ENCODE results near the gene C19orf85.
"Not testable (repeated sequence)": the region's sequence is repeated elsewhere in the genome, so short reads cannot be mapped to it uniquely, and the experiment has no call there.

The C19orf85 gene

DNA sequence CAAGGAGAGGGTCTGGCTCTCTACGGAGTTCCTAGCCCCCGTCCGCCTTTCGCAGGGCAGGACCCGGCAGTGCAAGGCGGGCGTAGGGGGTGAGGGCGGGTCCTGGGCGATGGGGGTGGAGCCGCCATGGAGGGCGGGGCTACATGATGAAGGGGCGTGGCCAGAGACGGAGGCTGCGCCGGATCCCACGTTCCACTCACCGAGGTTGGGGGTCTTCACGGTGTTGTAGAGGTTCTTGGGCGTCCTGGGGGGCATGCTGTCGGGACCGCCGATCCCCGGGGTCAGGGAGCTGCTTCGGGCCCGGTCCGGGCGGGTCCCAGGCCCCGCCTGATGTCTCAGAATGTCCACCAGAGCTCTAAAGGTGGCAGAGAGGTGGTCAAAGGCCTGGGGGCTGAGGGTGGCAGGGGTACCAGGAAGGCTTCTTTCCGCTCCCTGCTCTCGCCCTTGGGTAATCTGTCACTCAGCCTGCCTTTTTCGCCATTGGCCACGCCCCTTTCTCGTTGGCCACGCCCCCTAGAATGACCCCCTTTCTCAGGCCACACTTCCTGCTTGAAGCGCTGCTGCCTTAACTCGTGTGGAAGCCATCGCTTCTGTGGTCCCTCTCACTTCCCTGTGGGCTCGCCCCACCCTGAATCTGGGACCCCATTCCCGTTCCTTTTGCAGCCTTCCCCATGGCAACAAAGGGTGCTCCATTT lies 24.0 kb downstream of the C19orf85 start:
- no peak for FAIRE-seq

DNA sequence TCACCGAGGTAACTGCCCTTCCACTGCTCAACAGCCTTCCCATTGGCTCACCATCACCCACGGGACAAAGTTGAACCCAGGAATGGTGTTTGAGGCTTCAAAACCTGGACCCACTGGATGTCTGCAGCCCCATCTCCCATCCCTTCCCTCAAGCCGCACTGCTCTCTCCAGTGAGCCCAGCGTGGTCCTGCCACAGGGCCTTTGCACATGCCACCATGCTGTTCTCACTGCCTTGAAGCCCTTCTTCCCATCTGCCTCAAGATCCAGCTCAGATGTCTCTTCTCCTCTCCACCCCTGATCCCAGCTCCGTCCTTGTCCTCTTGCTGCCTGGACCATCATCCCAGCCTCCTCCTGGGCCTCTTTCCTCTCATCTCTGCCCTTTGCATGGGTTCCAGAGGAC lies 25.5 kb downstream of the C19orf85 start:
- FAIRE-seq: no peak

DNA sequence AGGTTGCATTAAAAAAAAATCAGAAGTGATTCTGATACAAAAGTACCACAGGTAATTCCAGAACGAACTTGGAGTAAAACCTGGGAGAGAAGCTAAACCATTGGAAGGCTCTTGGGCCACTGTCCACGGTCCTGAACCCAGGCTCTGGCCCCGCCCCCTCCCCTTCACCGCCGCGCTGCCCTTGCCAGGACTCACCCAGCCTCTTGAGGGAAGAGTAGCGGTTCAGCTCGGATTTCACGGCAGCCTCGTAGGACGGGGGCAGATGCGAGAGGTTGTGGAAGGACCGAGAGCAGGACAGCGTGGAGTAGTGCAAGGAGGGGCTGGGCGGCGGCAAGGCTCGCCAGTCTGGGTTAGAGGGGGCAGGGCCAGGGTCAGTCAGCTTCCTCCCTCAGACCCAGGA lies 27.1 kb downstream of the C19orf85 start:
- no peak for FAIRE-seq

DNA sequence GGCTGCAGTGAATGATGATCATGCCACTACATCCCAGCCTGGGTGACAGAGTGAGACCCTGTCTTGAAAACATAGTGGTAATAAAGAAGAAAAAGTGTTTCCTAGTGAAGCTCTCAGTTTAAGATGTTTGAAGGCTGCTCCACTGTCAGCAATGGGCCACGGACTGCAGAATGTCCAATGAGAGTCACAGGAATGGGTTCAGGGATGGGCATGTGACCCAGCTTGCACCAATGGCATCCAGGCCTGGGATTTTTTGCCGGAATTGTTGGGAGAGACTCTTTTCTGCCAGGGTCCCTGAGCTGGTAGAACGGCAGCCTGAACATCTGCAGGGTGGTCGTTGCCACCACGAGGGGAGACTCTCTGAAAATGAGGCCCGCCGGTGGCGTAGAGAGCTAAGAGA lies 27.7 kb downstream of the C19orf85 start:
- no peak for FAIRE-seq

DNA sequence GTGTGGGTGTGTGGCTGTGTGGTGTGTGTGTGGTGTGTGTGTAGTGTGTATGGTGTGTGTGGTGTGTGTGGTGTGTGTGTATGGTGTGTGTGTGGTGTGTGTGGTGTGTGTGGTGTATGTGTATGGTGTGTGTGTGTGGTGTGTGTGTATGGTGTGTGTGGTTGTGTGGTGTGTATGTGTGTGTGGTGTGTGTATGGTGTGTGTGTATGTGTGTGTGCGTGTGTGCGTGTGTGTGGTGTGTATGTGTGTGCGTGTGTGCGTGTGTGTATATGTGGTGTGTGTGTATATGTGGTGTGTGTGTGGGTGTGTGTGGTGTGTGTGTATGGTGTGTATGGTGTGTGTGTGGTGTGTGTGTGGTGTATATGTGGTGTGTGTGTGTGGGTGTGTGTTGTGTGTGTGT lies 29.5 kb downstream of the C19orf85 start:
- no peak for FAIRE-seq

DNA sequence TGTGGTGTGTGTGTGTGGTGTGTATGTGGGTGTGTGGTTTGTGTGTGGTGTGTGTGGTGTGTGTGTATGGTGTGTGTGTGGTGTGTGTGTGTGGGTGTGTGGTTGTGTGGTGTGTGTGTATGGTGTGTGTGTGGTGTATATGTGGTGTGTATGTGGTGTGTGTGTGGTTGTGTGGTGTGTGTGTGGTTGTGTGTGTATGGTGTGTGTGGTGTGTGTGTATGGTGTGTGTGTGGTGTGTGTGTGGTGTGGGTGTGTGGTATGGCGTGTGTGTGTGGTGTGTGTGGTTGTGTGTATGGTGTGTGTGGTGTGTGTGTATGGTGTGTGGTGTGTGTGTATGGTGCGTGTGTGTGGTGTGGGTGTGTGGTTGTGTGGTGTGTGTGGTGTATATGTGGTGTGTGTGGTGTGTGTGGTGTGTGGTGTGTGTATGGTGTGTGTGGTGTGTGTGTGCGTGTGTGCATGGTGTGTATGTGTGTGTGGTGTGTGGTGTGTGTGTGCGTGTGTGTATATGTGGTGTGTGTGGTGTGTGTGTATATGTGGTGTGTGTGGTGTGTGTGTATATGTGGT lies 30.1 kb downstream of the C19orf85 start:
- no peak for FAIRE-seq

DNA sequence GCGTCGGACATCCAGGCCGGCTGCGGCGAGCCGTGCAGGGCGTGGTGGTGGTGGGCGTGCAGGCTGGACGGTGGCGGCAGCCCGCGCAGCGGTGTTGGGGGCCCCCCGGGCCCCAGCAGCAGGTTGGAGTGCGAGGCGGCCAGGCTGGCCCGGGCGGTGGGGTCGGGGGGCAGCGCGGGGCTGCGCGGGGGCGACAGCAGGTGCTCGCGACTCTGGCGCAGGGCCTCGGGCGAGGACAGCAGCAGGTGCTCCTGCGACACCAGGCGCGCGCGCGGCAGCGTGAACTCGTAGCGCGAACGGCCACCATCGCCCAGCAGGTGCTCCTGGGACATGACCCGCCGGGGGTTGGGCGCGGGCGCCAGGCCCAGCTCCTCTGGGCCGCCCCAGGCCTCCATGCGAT lies 31.3 kb downstream of the C19orf85 start:
- FAIRE-seq: no peak

DNA sequence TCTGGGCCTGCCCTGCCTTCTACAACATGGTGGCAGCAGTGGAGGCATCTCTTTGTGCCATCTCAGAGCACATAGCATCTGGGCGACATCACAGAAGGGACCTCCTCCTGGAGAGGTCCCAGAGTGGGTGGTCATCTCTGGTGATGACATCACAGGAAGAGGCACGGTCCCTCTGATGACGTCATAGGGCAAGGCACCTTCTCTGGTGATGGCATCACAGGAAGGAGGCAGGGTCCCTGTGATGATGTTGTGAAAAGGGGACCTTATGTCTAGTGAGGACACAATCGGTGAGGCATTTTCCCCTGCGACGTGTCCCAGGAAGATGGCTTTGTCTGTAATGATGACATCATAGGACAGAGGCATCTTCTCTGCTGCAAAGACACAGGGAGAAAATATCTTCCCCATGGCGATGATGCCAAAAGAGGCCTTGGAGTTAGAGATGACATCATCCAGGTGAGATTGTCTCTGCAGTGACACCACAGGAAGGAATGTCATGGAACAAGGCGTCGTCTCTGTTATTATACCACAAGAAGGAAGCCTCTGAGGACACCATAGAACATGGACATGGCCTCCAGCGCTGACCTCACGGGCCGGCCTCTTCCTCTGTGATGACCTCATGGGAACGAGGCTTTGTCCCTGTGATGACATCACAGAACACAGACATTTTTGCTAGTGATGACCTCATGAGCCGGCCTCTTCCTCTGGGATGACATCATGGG lies 32.2 kb downstream of the C19orf85 start:
- FAIRE-seq: no peak

DNA sequence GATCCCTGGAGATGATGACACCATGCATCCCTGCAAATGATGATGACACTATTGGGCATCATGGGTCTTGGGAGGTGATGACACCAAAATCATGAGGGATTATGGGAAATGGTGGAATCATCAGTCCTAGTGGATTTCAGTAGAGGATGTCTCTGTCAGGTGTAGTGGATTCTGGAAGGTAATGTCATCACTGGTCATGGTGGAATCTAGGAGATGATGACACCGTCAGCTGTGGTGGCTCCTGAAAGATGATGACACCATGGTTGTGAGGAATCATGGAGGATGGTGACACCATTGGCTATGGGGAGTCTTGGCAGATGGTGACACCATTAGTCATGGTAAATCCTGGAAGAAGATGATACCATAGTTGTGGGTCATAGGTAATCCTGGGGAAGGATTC lies 33.4 kb downstream of the C19orf85 start:
- FAIRE-seq: no peak

DNA sequence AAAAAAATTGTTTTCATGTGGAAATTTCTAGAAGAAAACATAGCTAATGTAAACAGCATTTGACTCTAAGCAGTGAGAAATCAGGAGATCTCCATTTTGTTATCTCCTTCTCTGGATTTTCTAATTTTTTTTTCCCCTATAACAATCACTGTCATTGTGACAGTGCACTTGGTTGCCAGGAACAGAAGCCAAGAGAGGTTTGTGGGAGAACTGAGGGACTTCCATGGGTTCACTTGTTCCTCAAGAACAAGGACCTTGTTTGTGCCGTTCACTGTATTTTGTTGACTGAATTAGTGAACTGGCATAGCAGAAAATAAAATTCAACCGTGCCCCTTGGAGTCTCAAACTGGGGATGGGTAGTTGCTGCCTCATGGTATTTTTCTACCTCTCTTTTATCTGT lies 38.5 kb downstream of the C19orf85 start:
- no peak for FAIRE-seq

DNA sequence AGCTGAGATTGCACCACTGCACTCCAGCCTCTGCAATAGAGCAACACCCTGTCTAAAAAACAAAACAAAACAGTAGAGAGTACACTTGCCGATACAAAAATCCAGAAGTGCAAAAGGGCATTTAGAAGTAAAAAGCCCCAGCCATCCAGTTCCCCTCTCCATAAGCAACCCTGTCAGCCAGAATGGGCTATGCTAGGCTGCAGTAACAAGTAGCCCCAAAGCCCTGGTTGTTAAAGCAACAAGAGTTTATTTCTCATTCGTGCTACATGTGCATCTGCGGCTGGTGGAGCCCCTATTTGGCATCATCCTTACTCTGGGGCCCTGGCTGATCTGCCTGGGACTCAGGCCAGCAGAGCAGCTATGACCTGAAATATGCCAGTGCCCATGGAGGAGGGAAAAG lies 40.0 kb downstream of the C19orf85 start:
- no peak for FAIRE-seq

DNA sequence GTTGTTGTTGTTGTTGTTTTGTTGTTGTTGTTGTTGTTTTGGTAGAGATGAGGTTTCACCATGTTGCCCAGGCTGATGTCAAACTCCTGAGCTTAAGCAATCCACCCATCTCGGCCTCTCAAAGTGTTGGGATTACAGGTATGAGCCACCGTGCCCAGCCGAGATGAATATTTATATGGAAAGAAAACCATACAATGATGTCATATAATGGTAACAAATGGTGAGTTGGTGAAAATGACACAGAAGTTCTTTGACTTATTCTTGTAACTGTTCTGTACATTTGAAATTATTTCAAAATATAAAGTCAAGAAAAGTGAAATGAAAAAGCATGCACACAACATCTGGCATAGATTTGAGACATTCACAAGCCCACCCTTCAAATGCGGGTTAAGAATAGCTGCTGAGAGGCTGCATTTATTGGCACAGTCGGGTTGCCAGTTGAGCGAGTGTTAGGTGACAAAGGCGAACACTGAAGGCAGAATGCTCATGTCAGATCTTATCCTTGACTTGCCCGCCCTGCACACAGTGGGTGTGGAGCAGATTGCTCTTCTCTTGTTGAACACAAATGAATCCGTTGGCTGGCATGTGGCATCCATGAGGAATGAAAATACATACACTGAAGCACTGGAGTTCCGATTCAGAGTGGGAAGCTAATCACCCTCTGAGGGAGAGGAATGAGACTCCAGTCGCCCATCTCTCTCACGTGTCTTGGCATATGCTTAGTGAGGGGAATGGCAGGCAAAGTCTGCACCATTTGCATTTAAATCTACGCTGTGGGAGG lies 41.1 kb downstream of the C19orf85 start:
- no peak for FAIRE-seq

DNA sequence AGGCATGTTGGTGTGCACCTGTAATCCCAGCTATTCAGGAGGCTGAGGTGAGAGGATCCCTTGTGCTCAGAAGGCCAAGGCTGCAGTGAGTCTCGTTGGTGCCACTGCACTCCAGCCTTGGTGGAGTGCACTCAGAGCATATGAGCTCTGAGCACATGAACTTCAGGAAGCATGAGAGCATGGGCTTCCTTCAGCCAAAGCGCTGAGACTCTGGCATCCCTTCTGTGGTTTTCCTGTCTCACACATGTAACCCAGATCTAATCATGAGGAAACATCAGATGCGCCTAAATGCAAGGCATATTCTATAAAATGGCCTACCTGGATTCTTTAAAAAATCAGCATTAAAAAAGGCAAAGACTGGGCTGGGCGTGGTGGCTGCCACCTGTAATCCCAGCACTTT lies 43.3 kb downstream of the C19orf85 start:
- FAIRE-seq: not testable (repeated sequence)

DNA sequence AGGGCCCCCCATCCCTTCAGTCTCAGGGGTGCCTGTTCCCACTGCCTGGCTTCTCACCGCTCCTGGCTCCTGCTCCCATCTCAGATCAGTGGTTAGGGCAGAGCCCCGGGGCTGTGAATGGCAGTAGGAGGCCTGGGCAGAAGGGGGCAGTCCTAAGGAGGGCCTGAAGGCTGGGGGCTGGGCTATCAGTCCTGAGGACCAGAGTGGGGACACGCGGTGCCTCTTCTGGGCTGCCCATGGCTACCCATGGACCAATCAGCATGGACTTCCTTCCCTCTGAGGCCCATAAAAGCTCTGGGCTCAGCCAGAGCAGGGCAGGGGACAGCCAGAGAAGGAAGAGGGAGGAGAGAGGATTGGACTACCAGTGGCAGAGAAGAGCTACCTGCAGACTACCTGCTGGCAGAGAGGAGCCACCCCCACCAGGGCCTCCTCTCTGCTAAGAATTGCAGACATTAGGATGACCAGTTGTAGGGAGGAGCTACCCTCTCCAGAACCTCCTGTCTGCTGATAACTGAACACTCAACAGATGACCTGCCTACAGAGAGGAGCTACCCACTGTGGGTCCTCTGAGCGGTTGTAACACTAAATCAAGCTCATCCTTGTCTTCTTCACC lies 44.8 kb downstream of the C19orf85 start:
- FAIRE-seq: no peak

DNA sequence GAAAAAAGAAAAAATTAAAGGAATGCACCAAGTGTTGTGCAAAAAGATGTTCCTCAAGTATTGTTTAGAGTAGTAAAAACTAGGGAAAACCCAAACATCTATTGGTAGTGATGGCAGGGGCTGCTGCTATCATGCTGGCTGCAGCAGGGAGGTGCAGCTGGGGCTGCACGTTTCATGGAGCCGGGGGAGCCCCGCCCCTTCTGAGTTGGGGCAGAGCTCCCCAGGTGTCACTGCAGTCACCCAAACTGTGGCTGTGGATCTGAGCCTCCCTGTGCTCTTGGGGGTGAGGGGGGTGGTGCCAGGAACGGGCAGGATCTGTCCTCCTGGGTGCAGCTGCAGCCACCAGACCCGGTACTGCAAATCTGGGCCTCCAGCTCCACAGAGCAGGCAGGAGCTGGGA lies 45.4 kb downstream of the C19orf85 start:
- no peak for FAIRE-seq

DNA sequence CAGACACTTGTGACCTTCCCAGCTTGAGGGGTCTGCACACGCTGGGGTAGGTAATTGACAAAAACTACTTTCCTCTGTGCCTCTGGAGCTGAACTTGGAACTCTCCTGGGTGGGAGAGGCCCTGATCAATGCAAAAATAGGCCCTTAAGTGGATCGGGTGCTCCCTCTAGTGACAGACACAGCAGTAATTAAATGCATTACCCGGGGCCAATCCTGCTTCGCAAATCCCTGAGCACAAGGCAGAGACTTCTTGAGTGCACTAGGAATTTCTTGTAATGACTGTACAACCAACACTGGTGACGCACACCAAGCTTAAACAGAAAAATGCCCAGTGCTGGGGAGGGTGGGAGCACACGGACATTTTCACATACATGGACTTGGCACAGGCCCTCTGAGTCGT lies 46.4 kb downstream of the C19orf85 start:
- FAIRE-seq: no peak

All from endometrium (tissue), 2 donors.